Uterus (tissue), 2 donors: ENCODE measurements around the gene SCYL1.
A peak's percentile ranks its signal among the peaks of the same experiment; 100 is the strongest.

ENCODE experiments used
- POLR2A ChIP-seq, 2 donors: fragments of 450-650 bp; IDR thresholded peaks; one replicate each; pipeline ENCODE4 v1.6.1; 2016; ENCODE audit warnings: antibody characterized with exemption in 2 of 2, mild to moderate bottlenecking in 1 of 2, moderate library complexity in 1 of 2
- TF ChIP-seq, protein P1 (sequence below), 4 experiments: fragments of 200-600 bp in 2 of 4; fragments of 450-650 bp in 2 of 4; sonication (generic) in 2 of 4; IDR thresholded peaks; one replicate each; pipeline ENCODE4 v1.5.1; 2016 to 2019; ENCODE audit warnings: antibody characterized with exemption in 4 of 4, mild to moderate bottlenecking in 2 of 4, moderate library complexity in 1 of 4

DNA sequence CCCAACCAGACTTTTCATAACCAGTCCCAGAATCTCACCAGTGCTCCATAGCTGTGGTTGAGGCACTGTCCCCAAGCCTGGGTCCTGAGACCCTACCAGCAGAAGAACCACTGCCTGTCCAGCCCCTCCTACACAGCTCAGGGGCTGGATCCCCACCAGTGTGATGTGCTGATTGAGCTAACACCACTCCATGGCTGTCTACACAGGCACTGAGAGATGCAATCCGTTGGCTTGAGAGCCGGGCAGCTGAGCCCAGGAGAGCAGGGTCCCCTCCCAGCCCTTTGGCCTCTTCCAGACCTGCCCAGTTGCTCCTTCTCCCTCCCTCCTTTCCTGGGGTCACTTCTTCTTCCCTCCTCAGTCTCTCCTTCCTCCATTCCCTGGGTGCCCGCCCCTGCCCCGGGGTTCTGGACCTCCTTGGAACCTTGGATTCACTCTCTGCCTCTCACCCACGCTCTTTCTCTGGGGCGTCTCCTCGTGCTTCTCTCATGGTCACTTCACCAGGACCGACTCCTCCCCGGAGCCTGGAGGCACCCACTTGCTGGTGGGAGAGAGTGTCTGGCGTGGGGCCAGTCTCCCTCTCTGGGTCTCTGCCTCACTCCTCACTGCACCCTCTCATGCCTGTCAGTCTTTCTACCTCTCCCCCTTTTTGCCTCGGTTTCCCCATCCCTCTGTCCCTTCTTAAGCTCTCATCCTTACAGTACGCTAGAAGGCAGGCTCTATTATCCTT is 706 bp upstream of the SCYL1 start:
- TF ChIP-seq, protein P1, sequence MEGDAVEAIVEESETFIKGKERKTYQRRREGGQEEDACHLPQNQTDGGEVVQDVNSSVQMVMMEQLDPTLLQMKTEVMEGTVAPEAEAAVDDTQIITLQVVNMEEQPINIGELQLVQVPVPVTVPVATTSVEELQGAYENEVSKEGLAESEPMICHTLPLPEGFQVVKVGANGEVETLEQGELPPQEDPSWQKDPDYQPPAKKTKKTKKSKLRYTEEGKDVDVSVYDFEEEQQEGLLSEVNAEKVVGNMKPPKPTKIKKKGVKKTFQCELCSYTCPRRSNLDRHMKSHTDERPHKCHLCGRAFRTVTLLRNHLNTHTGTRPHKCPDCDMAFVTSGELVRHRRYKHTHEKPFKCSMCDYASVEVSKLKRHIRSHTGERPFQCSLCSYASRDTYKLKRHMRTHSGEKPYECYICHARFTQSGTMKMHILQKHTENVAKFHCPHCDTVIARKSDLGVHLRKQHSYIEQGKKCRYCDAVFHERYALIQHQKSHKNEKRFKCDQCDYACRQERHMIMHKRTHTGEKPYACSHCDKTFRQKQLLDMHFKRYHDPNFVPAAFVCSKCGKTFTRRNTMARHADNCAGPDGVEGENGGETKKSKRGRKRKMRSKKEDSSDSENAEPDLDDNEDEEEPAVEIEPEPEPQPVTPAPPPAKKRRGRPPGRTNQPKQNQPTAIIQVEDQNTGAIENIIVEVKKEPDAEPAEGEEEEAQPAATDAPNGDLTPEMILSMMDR (IDR thresholded peaks at IDR 0.05), result peak in 1 of 4 experiments; percentile 5
- TF ChIP-seq POLR2A (IDR thresholded peaks at IDR 0.05), result no peak
